Activated CD4-positive, alpha-beta T cell treated with anti-CD3 and anti-CD28 coated beads for 24 hours (primary cell): ENCODE results near the gene HIRA.

Source experiments
- DNase-seq, 2 donors: peaks; one replicate each; pipeline ENCODE4 v3.0.0-alpha.2; 2020; ENCODE audit warnings: low read depth in 2 of 2

The HIRA gene

DNA sequence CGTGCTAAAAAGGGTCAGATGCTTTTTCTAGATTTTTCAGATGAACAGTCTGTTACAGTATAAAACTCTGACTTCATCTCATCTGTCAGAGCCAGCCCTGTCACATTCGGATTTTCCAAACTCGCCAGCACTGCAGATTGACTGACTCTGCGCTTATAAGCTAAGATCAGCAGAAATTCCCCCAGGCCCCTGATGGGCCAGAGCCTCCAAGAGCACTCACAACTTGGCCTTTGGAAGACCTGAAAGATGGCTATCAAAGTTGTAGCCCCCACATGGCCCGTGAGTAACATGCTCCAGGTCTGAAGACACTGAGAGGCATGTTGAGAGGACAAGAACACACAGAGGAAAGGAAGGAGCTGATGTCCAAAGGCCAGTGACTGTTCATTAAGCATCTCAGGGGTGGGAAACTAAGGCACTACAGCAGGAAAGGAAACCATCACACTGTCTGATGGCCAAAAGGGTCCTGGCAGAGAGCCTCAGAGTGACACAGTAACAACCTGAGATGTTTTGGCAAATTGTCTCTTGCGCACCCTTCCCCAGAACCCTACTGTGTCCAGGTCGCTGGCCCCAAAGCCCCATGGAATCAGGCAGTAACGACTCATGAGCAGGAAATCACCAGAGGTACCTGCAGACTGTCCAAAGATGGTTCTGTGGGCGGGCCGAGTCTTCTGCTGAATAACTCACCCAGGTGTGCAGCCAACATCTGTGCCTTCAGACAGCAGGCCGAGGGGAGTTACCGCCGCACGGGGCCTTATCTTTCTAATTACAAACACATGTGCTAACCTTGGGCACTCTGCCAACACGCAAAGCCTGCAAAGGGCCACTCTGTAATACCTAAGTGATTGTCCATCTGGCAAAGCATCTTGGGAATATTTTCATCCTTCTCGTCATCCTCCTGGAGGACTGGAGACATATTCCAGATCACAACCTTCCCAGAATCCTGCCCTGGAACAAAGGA is 23.6 kb downstream of the HIRA start:
- DNase-seq, result no peak

DNA sequence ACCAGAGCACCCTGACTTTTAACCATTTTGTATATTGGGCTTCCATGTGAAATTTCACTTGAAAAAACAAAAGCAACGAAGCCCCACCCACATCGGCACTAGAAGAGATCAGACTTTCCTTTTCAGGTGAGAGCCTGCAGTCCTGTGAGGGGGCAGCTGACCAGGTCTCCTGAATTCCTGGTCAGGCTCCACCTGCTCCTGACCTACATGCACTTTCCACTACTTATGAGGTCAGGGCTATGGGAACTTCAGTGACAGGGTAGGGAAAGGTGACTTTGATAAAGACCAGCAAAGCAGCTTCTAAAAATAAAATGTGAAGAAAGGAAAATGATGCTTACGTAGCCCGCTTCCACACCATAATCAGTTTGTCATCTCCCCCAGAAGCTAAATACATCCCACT is 24.7 kb downstream of the HIRA start:
- DNase-seq, result no peak

DNA sequence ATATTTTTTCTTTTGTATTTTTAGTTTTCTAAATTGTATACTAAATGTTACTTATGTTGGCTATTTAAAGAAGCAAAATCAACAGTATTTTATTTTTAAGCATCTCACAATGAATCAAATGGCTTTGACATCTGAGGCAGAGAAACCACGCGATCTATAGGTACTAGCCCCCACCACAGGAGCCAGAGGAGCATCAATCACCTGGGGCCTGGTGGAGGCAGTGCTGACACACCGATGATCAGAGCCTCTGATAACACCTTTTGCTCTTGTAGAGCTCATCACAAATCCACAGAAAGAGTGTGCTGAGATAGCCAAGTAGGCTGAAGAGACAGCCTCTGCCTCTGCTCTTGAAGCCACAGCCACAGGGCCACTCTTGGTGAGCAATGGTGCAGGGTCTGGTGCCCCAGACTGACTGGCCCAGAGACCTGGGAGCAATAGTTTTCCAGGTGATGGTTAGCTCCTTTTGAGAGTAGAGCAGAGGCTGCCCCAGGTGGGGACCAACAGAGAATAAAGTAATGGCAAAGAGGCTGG is 25.2 kb downstream of the HIRA start:
- no peak for DNase-seq

DNA sequence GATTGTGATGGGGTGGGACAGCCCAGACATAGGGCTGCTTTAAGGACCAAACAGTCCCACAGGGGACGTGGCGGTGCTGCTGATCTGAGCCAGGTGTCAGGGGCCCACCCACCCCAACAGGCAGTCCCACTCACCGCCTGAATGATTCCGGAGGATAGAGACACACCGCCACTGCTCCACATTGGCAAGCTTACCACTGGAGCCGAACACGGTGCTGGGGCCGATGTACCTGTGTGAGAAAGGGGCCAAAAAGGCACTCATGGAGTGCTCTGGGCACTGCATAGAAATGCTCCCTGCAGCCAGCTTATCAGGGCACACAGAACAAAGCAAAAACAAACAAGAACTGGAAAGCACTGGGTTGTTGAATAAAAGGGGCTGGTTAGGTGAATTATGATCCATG is 25.9 kb downstream of the HIRA start:
- DNase-seq, result no peak

DNA sequence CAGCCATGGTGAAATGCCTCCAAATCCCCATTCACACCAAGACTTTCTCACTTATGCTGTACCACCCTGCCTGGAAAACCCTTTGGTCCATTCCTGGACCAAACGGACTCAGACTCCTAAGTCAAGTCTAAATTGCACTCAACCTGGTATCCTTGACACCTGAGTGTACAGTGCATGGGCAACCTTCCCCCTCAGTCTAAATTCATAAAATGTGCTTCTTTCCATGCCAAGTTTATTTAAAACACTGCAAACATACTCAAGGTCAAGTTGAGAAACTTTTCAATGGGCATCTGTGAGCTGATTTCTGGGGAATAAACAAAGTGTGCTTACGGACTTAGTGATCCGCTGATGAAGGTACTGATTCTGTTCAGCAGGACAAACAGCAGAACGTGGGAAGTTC is 26.4 kb downstream of the HIRA start:
- DNase-seq, result no peak

DNA sequence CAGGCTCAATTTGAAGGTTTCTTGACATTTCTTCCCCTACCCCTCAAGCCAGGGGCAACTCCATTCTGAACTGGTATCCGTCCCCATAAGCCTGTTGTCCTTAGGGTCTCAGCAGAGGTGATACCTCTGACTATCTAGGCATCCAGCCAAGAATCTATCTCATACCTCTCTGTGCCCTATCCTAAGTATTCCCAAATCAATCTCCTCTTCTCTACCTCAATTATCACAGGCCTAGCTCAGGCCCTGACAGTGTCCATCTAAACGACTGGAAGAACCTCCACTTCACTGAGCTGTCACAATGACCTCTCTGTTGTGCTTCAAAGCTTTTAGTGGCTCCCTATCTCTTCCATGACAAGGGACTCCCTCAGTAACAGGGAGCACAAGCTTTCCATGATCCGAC is 26.9 kb downstream of the HIRA start:
- no peak for DNase-seq

DNA sequence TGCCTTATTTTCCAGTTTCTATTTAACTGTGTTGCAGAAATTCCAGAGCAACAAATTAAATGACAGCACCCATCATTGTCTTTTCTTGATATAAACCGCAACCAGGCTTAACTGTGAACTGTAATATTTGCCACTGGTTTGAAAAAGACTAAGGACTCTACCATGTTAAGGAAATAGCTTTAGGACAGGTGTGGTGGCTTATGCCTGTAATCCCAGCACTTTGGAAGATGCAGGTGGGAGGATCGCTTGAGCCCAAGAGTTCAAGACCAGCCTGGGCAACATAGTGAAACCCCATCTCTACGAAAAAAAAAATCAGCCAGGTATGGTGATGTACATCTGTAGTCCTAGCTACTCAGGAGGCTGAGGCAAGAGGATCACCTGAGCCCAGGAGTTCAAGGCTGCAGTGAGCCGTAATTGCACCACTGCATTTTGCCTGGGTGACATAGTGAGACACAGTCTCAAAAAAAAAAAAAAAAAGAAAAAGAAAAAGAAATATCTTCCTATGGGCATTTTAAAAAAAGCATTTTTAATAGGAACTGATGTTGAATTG is 28.8 kb downstream of the HIRA start:
- no peak for DNase-seq

DNA sequence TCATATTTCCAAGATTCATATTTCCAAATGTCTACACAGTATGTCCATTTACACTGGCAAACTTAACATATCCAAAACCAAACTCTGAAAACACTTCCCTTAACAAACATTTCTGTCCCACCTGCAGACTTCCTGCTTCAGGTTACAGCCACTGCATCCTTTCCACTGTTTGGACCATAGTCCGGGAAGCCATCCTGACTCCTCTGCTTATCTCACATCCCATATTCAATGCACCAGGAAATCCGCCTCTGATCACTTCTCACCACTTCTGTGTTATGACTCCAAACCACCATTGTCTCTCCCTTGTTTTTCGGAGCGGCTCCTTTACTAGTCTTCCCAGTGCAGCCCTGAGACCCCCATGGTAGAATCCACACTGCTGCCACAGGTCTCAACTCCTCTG is 30.1 kb downstream of the HIRA start:
- no peak for DNase-seq

DNA sequence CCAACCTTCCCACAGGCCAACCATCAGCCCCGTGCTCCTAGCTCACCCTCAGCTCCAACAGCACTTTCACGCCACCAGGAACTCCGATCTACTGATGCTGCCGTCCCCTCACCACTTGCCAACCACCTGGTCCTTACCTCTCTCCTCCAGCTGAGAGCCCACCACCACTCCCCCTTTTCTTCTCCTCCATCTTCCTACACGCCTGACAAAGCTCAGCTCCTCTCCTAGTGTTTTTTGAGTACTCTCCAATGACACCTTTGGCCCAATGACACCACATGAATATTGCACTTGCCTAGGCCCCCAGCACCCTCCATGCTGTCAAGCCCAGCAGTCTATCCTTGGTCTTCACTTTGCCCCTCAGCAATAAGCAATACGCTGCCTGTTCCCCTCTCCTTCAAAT is 30.7 kb downstream of the HIRA start:
- no peak for DNase-seq

DNA sequence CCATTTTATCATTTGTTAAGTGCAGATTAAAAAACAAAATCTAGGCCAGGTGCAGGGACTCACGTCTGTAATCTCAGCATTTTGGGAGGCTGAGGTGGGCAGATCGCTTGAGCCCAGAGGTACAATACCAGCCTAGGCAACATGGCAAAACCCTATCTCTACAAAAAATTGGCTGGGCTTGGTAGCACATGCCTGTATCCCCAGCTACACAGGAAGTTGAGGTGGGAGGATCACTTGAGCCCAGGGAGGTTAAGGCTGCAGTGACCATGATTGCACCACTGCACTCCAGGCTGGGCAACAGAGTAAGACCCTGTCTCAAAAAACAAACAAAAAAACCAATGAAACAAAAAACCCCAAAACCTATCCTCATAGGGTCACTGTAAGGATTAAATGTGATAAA is 32.9 kb downstream of the HIRA start:
- no peak for DNase-seq

DNA sequence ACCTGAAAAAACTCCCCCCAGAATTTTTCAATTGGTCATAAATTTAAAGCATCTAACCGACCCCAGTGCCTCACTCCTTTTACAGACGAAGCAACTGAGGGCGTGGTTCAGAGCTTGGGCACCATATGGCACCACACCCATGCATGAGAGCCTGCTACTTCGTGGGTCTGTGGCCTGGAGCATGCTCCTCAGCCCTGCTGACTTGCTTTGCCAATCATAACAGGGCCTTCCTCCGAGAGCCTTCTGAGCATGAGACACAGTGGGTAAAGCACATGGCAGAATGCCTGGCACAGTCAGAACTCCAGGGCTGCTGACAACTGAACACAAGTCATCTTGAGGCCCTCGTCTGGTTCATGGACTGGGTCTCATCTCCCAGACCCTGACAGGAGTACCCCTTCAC is 33.3 kb downstream of the HIRA start:
- no peak for DNase-seq

DNA sequence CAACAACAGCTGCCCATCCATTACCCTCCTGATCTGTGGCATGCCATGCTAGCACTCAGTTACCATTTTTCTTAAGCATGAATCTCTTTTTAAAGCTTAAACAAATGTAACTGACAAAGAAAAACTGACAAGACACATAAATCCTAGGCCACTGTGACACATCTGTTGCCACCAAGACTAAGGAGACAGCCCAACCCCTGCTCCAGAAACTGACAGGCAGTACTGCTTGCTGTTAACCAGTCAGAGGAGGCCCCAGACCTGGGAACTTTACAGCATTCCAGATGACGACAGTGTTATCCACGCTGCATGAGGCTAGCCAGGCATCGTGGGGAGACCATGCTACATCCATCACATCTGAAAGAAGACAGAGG is 33.8 kb downstream of the HIRA start:
- no peak for DNase-seq

DNA sequence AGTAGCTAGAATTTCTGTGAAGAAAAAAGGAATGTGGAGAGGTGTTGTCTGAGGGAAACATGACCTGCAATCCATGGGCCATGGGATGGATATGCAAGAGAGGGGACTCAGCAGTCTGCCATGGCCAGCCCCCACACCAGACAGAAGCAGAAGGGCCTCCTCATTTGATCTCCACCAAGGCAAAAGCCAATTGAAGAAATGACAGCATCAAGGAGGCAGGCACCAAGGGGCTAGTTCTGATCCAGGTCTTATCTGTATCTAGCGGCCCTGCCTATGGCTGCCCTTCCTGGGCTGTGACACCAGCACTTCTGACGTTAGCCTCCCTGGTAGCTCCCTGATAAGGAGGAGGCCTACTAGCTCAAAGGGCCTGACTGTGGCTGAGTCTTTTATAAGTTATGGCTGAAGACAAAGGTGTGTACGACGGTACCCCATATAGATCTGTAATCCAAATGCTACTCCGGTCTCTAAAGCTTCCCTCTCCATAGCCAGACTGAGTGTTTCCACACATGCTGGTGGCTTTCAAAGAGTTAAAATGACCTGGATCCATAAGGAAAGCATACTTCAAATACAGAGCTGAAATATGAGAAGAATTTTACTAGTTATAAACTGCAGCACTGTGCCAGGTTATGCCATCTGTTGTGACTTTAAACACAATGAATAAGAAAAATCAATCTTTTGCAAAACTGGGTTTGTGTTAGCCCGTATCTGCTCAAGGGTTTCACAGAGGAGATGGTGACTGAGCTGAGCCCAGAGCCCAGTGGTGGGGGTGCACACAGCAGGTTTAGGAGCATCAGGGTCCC is 34.4 kb downstream of the HIRA start:
- DNase-seq, result no peak

DNA sequence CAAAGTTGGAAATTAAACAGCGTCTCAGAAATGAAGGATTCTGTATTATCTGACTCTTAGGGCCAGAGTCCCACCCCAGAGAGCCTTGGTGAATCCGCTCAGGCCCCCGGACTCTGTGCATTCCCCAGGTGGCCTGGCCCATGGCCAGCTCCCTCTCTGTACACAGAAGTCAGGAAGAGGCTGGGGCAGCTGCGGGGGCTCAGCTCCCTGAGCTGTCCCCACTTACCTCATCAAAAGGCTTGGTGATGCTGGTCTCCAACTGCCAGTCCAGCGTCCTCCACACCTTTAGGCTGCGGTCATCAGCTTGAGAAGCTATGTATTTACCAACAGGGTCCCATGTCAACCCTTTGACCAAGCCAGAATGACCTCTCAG is 35.0 kb downstream of the HIRA start:
- DNase-seq, result no peak

DNA sequence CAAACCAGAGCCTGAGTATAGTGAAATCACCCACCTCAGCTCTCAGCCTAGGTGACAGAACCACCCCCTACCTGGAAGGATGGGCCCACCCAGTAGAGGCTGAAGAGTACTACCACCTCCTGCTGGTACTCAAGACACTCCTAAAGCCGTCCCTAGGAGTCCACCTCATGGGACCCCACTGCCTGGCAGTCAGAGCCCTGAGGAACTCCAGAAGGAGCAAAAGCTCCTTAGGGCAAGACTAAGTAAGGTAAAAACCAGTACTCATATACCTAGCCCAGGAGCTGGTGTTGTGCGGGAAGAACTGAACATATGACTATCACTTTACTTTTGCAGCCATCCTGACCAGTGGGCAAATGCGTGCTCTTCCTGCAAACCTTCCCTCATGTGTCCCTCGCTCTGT is 36.3 kb downstream of the HIRA start:
- no peak for DNase-seq

DNA sequence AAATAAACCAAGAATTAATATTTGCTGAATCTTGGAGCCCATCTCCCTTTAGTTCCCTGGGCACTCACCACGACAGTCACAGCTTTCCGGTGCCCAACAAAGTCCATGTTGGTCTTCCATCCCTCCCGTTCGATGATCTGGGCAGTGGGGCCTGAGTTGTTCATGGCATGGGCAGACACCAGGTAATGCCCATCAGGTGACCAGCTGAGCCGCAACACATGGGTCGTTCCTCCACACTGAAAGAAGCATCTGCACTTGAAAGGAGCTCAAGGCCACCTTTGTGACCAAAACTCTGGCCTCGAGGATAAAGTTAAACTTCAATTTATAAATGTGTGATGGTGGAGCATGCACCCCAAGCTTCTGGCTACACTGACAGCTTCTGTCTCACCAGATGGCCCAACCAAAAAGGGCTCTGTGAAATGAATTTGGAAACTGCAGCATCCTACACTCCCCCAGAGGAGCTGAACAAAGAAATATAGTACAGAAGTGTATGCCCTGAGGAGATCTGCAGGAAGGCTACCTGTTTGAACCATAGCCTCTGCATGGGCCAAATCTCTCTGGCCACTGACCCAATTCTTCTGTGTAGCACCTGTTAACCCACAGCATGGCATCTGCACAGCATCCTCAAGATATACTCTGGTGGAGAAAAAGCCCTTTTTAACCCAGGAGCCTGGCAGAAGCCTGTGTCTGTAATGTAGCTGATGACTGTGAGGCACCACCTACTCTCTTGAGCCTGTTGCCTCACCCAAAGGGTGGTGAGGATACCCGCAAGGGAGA is 37.1 kb downstream of the HIRA start:
- no peak for DNase-seq

DNA sequence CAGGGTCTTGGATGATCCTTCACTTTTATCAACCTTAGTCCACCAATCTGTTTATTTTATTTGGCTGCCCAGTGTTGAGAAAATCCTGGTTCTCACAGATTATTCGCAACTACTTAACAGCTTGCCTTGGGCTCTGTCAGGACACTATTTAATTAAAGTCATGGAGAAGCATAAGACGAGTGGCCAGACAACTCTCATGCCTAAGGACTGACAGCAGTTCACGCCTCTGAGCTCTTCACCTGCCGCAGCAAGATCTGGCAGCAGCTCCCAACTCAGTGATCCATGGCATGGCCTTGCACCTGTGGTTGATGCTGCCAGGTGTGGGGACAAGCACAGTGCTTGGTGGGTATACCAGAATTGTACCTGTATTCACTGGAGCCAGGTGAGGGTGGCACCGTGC is 37.8 kb downstream of the HIRA start:
- DNase-seq, result no peak

DNA sequence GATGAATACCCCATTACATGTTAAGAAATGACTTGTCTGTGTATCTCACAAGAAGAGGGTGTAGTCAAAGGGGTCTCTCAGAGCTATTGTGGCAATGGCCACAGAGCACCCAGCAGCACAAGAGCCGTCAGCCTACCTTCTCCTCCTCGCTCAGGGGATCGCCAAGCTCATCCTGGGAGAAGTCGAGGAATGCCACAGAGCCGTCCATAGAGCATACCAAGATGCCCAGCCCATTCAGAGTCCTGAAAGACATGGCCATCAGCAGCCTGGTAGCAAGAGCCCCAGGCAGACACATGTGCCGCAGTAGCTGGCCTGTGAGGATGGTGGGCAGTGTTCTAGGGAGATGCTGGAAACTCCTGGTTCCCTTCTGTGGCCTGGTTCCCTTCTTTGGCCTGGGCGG is 44.0 kb downstream of the HIRA start:
- no peak for DNase-seq

DNA sequence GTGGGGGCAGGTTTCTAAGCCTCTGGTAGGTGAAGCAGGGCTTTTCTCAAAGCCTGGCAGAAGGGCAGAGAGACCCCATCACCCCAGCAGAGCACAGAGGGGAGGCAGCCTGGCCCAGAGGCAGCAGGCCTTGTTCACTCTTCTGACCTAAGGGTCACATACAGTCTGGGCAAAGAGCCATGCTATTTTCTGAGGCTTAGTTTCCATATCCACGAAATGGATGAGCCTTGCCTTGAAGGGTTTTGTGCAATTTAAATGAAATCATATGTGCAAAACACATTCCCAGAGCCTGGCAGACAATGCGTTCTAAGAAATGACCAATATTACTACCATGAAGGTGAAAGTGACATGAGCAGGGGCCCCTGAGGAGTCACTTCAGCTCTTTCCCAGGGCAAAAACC is 44.5 kb downstream of the HIRA start:
- DNase-seq, result no peak

DNA sequence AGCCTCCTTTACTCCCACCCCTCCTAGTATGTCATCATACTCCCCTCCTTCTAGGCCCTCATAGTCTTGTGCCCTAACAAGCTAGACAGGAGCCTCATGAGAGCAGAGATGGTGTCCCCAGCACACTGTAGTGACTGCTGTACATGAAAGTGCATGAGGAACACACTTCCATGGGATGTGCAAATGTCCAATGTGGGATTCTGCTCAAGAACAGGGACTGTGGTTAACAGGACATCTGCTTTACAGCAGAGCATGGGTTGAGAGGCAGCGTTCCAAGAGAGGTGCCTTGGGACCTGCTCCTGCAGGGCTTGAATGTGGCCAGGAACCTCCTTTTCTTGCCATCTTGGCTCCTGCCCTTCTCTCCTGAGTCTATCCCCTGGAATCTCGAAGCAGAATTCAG is 45.3 kb downstream of the HIRA start:
- DNase-seq, result no peak

DNA sequence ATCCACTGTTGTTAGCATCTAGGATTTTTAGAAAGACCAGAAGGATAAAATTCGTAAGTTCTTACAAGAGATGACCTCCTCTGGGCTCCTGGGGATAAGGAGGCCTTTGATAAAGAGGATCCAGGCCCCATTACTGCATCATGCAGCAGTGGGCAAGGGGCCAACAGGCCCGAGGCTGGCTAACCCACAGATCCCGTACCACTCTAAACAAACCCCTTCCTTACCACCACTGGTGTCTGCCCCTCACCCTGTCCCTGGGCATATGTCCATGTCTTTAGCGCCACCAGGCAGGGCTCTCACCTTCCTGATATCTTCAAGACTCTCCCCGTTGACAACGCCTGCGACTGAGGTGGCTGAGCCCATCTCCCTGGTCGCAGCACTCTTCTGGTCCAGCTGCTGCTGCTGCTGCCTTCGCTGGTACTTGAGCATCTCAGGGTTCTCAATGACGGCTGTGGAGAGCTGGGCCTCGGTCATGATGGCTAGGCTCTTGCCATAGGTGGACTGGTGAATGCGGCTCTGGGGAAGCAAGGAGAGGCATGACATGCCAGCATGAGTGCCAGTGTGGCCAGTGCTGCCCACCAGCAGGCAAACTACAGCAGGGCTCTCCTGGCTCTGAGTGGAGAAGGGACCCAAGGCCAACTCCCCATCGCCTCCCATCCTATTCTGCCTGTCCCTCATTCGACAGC is 46.2 kb downstream of the HIRA start:
- DNase-seq, result no peak
